DND-41 (cell line): ENCODE results near the gene KISS1R.

Experiments used
- ATAC-seq: fragments of 200-7000 bp; cut with Tn5 transposase; 3 replicates; pipeline ENCODE4 v1.9.1; 2021; ENCODE audit warnings: low read depth; ENCODE audit not compliant: insufficient read depth
- DNase-seq: peaks from one replicate; pipeline ENCODE4 v3.0.0-alpha.2; 2020
- H2AFZ ChIP-seq: 2 replicates; pipeline ENCODE4 v1.6.0; 2012; ENCODE audit warnings: low read depth, low read length
- H3K27ac ChIP-seq: 2 replicates; pipeline ENCODE4 v1.5.1; 2012; ENCODE audit warnings: low read length, inconsistent platforms
- H3K27me3 ChIP-seq: fragments of 200-600 bp; sonication (generic); 2 replicates; pipeline ENCODE4 v1.6.0; 2012; ENCODE audit warnings: low read length, mild to moderate bottlenecking, inconsistent platforms; ENCODE audit not compliant: insufficient read depth, poor library complexity
- H3K36me3 ChIP-seq: 2 replicates; pipeline ENCODE4 v1.5.1; 2012; ENCODE audit warnings: low read length, inconsistent platforms; ENCODE audit not compliant: insufficient read depth
- H3K4me1 ChIP-seq: 2 replicates; pipeline ENCODE4 v1.5.1; 2012; ENCODE audit warnings: mild to moderate bottlenecking, low read length; ENCODE audit not compliant: insufficient read depth
- H3K4me2 ChIP-seq: 2 replicates; pipeline ENCODE4 v1.6.0; 2012; ENCODE audit warnings: mild to moderate bottlenecking, moderate library complexity, low read length, inconsistent platforms; ENCODE audit not compliant: insufficient read depth
- H3K4me3 ChIP-seq, 2 experiments: fragments of 200-600 bp in 1 of 2; shearing (Covaris generic) in 1 of 2; 2 replicates each; pipeline ENCODE4 v1.5.1; 2012 to 2016; ENCODE audit warnings: inconsistent platforms in 2 of 2, low read length in 2 of 2, mild to moderate bottlenecking in 2 of 2, low read depth in 1 of 2, moderate library complexity in 1 of 2
- H3K79me2 ChIP-seq: 2 replicates; pipeline ENCODE4 v1.6.0; 2012; ENCODE audit warnings: low read length, inconsistent platforms; ENCODE audit not compliant: insufficient read depth
- H3K9ac ChIP-seq: 2 replicates; pipeline ENCODE4 v1.6.0; 2012; ENCODE audit warnings: low read depth, mild to moderate bottlenecking, inconsistent platforms, low read length, moderate library complexity
- H3K9me3 ChIP-seq: 2 replicates; pipeline ENCODE4 v1.5.1; 2012; ENCODE audit warnings: low read length, moderate library complexity, mild to moderate bottlenecking, inconsistent platforms; ENCODE audit not compliant: insufficient read depth, severe bottlenecking
- H4K20me1 ChIP-seq: 2 replicates; pipeline ENCODE4 v1.6.0; 2012; ENCODE audit warnings: low read length; ENCODE audit not compliant: insufficient read depth
- CTCF ChIP-seq: IDR thresholded peaks from 2 replicates; pipeline ENCODE4 v1.5.1; 2012; ENCODE audit warnings: borderline replicate concordance, low read length, moderate library complexity, mild to moderate bottlenecking; ENCODE audit not compliant: poor library complexity, severe bottlenecking; ENCODE audit errors: extremely low read depth
- EZH2 ChIP-seq: IDR thresholded peaks from 3 replicates; pipeline ENCODE4 v1.6.1; 2012; ENCODE audit warnings: borderline replicate concordance, low read depth, mild to moderate bottlenecking, moderate library complexity, low read length, inconsistent platforms; ENCODE audit not compliant: severe bottlenecking

The KISS1R gene

GRCh38 chr19:901216-902092, 15.7 kb upstream of the KISS1R start:
- Histone ChIP-seq H3K36me3 (peaks cover 31% of the 10 kb centered on the region), H3K79me2 (peaks cover 9% of the 10 kb centered on the region), H3K4me2 (no peak overlapping the region), H3K4me3 (no peak overlapping the region), H3K9me3 (no peaks in the 10 kb centered on the region), H3K9ac (no peak overlapping the region), H3K27ac (no peak overlapping the region), H3K27me3 (no peaks in the 10 kb centered on the region), H4K20me1 (peaks cover 18% of the 10 kb centered on the region; the same call in 1 of the 2 replicates), H3K4me1 (no peaks in the 10 kb centered on the region), H2AFZ (no peak overlapping the region)
- ATAC-seq (no peak), DNase-seq (no peak)
- no peak for TF ChIP-seq CTCF
- no peak for TF ChIP-seq EZH2

- Histone ChIP-seq H3K9me3 (no peaks in the 10 kb centered on the region), H3K36me3 (peaks cover 31% of the 10 kb centered on the region), H3K4me3 (no peak overlapping the region), H3K79me2 (peaks cover 10% of the 10 kb centered on the region), H3K27ac (no peak overlapping the region), H3K4me2 (no peak overlapping the region), H4K20me1 (peaks cover 19% of the 10 kb centered on the region), H3K9ac (no peak overlapping the region), H3K27me3 (no peaks in the 10 kb centered on the region), H3K4me1 (no peaks in the 10 kb centered on the region), H2AFZ (no peak overlapping the region)
- DNase-seq = no peak
- no peak for ATAC-seq
- TF ChIP-seq CTCF = no peak
- TF ChIP-seq EZH2 = no peak
Measured at GRCh38 chr19:902093-902370, 15.1 kb upstream of the KISS1R start.

GRCh38 chr19:902446-903226, 14.5 kb upstream of the KISS1R start:
- Histone ChIP-seq H2AFZ (no peak overlapping the region), H3K4me1 (no peaks in the 10 kb centered on the region), H3K9me3 (no peaks in the 10 kb centered on the region), H3K27me3 (no peaks in the 10 kb centered on the region), H3K27ac (no peak overlapping the region), H3K79me2 (peaks cover 16% of the 10 kb centered on the region), H3K9ac (no peak overlapping the region), H3K4me3 (no peak overlapping the region), H4K20me1 (peaks cover 25% of the 10 kb centered on the region), H3K36me3 (peaks cover 29% of the 10 kb centered on the region), H3K4me2 (no peak overlapping the region)
- TF ChIP-seq EZH2 = no peak
- no peak for TF ChIP-seq CTCF
- DNase-seq = no peak
- ATAC-seq = no peak
